Measurements from ENCODE around the gene MPG.

GRCh38 chr16:33877-34647 is 44.0 kb upstream of the MPG start:
- TF ChIP-seq CTCF (conservative IDR thresholded peaks at IDR 0.05) = no peak
- no peak for TF ChIP-seq EZH2 (IDR thresholded peaks at IDR 0.05; ENCODE audit: low read depth)

Measured in PC-9 (cell line).